Common myeloid progenitor, CD34-positive (primary cell): ENCODE results near the gene CNOT1.
"Not testable (repeated sequence)": the region's sequence is repeated elsewhere in the genome, so short reads cannot be mapped to it uniquely, and the experiment has no call there.

Source experiments
- CTCF ChIA-PET: fragments of 350-600 bp; sonication (Branson Sonifier 250); formaldehyde crosslinking; loops from one replicate; lab custom pipeline; 2021; ENCODE audit warnings: antibody characterized with exemption; lab: Charles Lee
- POLR2A ChIA-PET: fragments of 350-600 bp; sonication (Branson Sonifier 250); formaldehyde crosslinking; loops from one replicate; lab custom pipeline; 2021; ENCODE audit warnings: antibody characterized with exemption; lab: Charles Lee
- DNase-seq, 3 donors: peaks; one replicate each; pipeline versions ENCODE4 v3.0.0 to v3.0.0-alpha.2; 2013
- H3K27ac ChIP-seq, 2 experiments: 1 replicate in 1 of 2; 2 replicates in 1 of 2; pipeline ENCODE4 v1.7.0; 2013; ENCODE audit warnings: inconsistent platforms in 2 of 2, low read length in 2 of 2, mild to moderate bottlenecking in 2 of 2, low read depth in 1 of 2, moderate library complexity in 1 of 2; ENCODE audit not compliant: severe bottlenecking in 2 of 2, insufficient read depth in 1 of 2, poor library complexity in 1 of 2
- H3K27me3 ChIP-seq, 5 experiments: replicated peaks in 2 of 5; 1 replicate in 3 of 5; 2 replicates in 2 of 5; pipeline versions ENCODE4 v1.6.1 to v1.7.0; 2013; ENCODE audit warnings: low read length in 4 of 5, mild to moderate bottlenecking in 2 of 5, moderate library complexity in 2 of 5, inconsistent platforms in 1 of 5; ENCODE audit not compliant: insufficient read depth in 5 of 5, control insufficient read depth in 4 of 5
- H3K36me3 ChIP-seq, 4 experiments: 1 replicate in 2 of 4; 2 replicates in 2 of 4; pipeline versions ENCODE4 v1.6.1 to v1.7.0; 2013; ENCODE audit warnings: low read length in 3 of 4, control low read depth in 1 of 4, mild to moderate bottlenecking in 1 of 4; ENCODE audit not compliant: control insufficient read depth in 4 of 4, insufficient read depth in 4 of 4
- H3K4me1 ChIP-seq, 4 experiments: 1 replicate in 3 of 4; 2 replicates in 1 of 4; pipeline versions ENCODE4 v1.6.1 to v1.7.1; 2013; ENCODE audit warnings: low read length in 3 of 4, mild to moderate bottlenecking in 3 of 4, control low read depth in 1 of 4, inconsistent platforms in 1 of 4, moderate library complexity in 1 of 4; ENCODE audit not compliant: control insufficient read depth in 4 of 4, insufficient read depth in 4 of 4; ENCODE audit errors: control extremely low read depth in 1 of 4
- H3K4me3 ChIP-seq, 7 experiments: 1 replicate in 4 of 7; 2 replicates in 3 of 7; pipeline versions ENCODE4 v1.5.1 to v1.7.0; 2013; ENCODE audit warnings: mild to moderate bottlenecking in 7 of 7, low read length in 6 of 7, moderate library complexity in 6 of 7, inconsistent platforms in 2 of 7, low read depth in 2 of 7, control low read depth in 1 of 7; ENCODE audit not compliant: insufficient read depth in 4 of 7, control insufficient read depth in 1 of 7; ENCODE audit errors: extremely low read depth in 1 of 7
- H3K9me3 ChIP-seq, 5 experiments: 1 replicate in 4 of 5; 2 replicates in 1 of 5; pipeline versions ENCODE4 v1.6.1 to v1.7.1; 2013; ENCODE audit warnings: low read length in 4 of 5, mild to moderate bottlenecking in 2 of 5, inconsistent platforms in 1 of 5, low read depth in 1 of 5, moderate library complexity in 1 of 5; ENCODE audit not compliant: control insufficient read depth in 4 of 5, insufficient read depth in 2 of 5; ENCODE audit errors: control extremely low read depth in 1 of 5
- WGBS: methylation state at CpG from one replicate; pipeline ENCODE4 v1.1.5; 2013; ENCODE audit not compliant: insufficient coverage; 5-methylcytosine and 5-hydroxymethylcytosine counted together

CNOT1 gene

DNA sequence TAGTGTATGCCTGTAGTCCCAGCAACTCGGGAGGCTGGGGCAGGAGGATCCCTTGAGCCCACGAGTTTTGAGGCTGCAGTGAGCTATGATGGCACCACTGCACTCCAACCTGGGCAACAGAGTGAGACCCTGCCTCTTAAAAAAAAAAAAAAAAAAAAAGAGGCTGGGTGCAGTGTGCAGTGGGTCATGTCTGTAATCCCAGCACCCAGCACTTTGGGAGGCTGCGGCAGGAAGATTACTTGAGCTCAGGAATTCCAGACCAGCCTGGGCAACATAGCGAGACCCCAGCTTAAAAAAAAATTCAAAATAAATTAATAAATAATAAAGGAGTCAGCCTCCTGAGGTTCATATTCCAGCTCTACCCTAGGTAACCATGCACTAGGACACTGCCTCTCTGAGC lies 9.6 kb upstream of the CNOT1 start:
- Histone ChIP-seq H3K36me3 (no peaks in the 10 kb centered on the region), H3K4me1 (peaks cover 0 to 8% (median 5%) of the 10 kb centered on the region in 4 experiments), H3K27ac (no peak overlapping the region), H3K9me3 (no peaks in the 10 kb centered on the region), H3K27me3 (peaks cover 0 to 2% (median 0%) of the 10 kb centered on the region in 5 experiments), H3K4me3 (no peak overlapping the region)
- DNase-seq = no peak
- WGBS = 100% methylated on average over 2 of the region's 4 CpGs
- CTCF ChIA-PET = interaction anchor here (0.7 kb wide), 1 partner anchor 21 kb away, joined by 4 read pairs; no protein-coding TSS in a partner anchor
- POLR2A ChIA-PET = no interaction called here

- POLR2A ChIA-PET = no interaction called here
- H3K36me3 ChIP-seq = no peaks in the 10 kb centered on the region
- no peak overlapping the region for H3K27ac ChIP-seq
- no peaks in the 10 kb centered on the region for H3K9me3 ChIP-seq
- 81% methylated on average over 7 of the region's 8 CpGs for WGBS
- peak in 2 of 3 donors; percentile 13 to 35 for DNase-seq
- peaks cover 0 to 8% (median 5%) of the 10 kb centered on the region in 4 experiments for H3K4me1 ChIP-seq
- peaks cover 0 to 2% (median 0%) of the 10 kb centered on the region in 5 experiments for H3K27me3 ChIP-seq
- H3K4me3 ChIP-seq = no peak overlapping the region
- CTCF ChIA-PET = no interaction called here
These were observed 8.8 kb upstream of the CNOT1 start for GRCh38 chr16:58638148-58639036.

DNA sequence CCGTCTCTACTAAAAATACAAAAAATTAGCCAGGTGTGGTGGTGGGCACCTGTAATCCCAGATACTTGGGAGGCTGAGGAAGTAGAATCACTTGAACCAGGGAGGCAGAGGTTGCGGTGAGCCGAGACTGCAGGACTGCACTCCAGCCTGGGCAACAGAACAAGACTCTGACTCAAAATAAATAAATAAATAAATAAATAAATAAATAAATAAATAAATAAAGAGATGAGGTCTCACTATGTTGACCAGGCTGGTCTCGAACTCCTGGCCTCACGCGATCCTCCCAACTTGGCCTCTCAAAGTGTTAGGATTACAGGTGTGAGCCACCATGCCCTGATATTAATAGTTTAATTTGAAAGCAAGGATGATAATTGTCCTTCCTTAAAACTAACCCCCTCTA lies 7.4 kb upstream of the CNOT1 start:
- H3K4me3 ChIP-seq, H3K4me1 ChIP-seq, H3K36me3 ChIP-seq, DNase-seq, H3K27me3 ChIP-seq, H3K27ac ChIP-seq, POLR2A ChIA-PET, H3K9me3 ChIP-seq: not testable (repeated sequence)
- 100% methylated on average over 3 of the region's 6 CpGs for WGBS
- CTCF ChIA-PET = interaction anchor here (1.4 kb wide), 1 partner anchor 14 kb away, joined by 3 read pairs; no protein-coding TSS in a partner anchor

DNA sequence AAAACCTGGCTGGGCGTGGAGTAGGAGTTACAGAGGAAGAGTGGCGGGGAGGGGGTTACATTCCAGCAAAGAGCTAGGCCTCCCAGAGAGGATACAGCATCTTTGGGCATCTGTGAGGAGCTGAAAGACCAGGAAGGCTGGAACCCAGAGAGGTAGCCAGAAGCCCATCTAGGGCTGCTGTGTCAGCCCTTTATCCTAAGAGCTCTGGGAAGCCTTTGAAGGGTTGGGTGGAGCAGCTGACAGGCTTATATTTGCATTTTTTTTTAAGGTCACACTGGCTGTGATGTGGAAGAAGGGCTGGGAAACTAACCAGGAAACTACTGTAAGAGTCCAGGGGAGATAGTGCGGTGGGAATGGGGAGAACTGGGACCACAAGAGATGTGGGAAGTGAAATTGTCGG lies 6.8 kb upstream of the CNOT1 start:
- no peak for DNase-seq
- H3K9me3 ChIP-seq = no peaks in the 10 kb centered on the region
- no peak overlapping the region for H3K4me3 ChIP-seq
- H3K4me1 ChIP-seq = peaks cover 0 to 8% (median 5%) of the 10 kb centered on the region in 4 experiments
- no peak overlapping the region for H3K27ac ChIP-seq
- POLR2A ChIA-PET = no interaction called here
- H3K27me3 ChIP-seq = peaks cover 0 to 2% (median 0%) of the 10 kb centered on the region in 5 experiments
- no peaks in the 10 kb centered on the region for H3K36me3 ChIP-seq
- CTCF ChIA-PET = interaction anchor here (1.3 to 1.4 kb wide), 2 partner anchors 14 to 26 kb away, joined by 3 read pairs; no protein-coding TSS in a partner anchor
- 78% methylated on average over 2 of the region's 4 CpGs for WGBS

- no peak overlapping the region for H3K27ac ChIP-seq
- no peaks in the 10 kb centered on the region for H3K9me3 ChIP-seq
- DNase-seq = no peak
- CTCF ChIA-PET = interaction anchor here (1.3 to 1.4 kb wide), 2 partner anchors 13 to 26 kb away, joined by 3 read pairs; no protein-coding TSS in a partner anchor
- H3K27me3 ChIP-seq = peaks cover 0 to 2% (median 0%) of the 10 kb centered on the region in 5 experiments
- POLR2A ChIA-PET = interaction anchor here (0.6 kb wide), 1 partner anchor 60 kb away, joined by 3 read pairs; no protein-coding TSS in a partner anchor
- H3K4me1 ChIP-seq = peaks cover 0 to 10% (median 7%) of the 10 kb centered on the region in 4 experiments
- no peak overlapping the region for H3K4me3 ChIP-seq
- WGBS = 100% methylated on average over 3 of the region's 4 CpGs
- no peaks in the 10 kb centered on the region for H3K36me3 ChIP-seq
These were observed 5.9 kb upstream of the CNOT1 start for GRCh38 chr16:58635502-58635901.

- Histone ChIP-seq H3K9me3 (no peaks in the 10 kb centered on the region), H3K36me3 (no peaks in the 10 kb centered on the region), H3K4me3 (no peak overlapping the region), H3K27me3 (peaks cover 0 to 2% (median 0%) of the 10 kb centered on the region in 5 experiments), H3K4me1 (peaks cover 0 to 16% (median 8%) of the 10 kb centered on the region in 4 experiments), H3K27ac (no peak overlapping the region)
- CTCF ChIA-PET = interaction anchor here (0.8 kb wide), 1 partner anchor 50 kb away, joined by 4 read pairs; the partner anchor contains the start of gene SLC38A7
- POLR2A ChIA-PET = no interaction called here
- DNase-seq = no peak
- WGBS = 100% methylated on average over 2 of the region's 3 CpGs
These were observed 4.7 kb upstream of the CNOT1 start for GRCh38 chr16:58634265-58634802.
